Nucleus accumbens (tissue), 56 donors: ENCODE measurements around the gene WDR31.
A peak's percentile ranks its signal among the peaks of the same experiment; 100 is the strongest.

Source experiments
- DNase-seq, 56 donors: peaks; one replicate each; lab custom pipeline; 2025; lab: John Stamatoyannopoulos, UW

The WDR31 gene

GRCh38 chr9:113343732-113344231 lies 3.7 kb upstream of the WDR31 start:
- DNase-seq = peak in 55 of 56 donors; percentile 21 to 95 (median 83)

GRCh38 chr9:113341712-113342410 lies 1.8 kb upstream of the WDR31 start:
- DNase-seq = peak in 4 of 56 donors; percentile 3 to 23 (median 11)

GRCh38 chr9:113337714-113338113 lies 2.4 kb downstream of the WDR31 start:
- no peak for DNase-seq

- DNase-seq = no peak
Observed at GRCh38 chr9:113331780-113332179, 8.3 kb downstream of the WDR31 start.

DNA sequence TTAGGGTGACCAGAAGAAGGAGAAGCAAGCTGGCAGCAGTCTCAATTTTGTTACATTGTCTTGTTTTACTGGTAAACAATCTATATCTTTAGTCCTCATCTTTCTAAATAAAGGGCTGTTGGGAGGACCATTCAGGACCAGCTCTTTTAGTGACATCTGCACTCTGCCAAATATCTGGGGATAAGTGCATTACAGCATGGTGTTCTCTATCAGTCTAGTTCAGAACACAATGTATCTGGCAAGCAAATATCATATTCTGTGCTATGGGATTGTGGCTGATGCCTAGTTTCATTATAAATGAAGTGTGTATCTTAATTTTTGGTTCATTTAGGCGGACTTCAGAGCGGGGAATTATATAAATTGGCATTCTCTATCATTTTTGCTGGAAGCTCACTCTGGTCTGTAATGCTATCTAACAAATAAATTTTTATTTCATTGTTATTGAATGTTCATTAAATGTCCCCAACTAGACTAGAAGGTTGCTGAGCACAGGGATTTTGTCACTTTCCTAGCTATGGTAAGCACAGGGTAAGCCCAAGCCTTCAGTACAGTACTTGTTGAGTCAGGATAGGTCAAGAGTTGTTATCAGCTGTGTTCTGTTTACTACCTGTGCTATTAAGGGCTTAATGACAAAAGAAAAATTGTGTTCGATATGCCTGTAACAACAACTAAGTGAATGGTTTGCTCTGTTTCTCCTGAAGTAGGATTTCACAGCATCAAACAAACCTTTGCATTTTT lies 11.9 kb downstream of the WDR31 start:
- DNase-seq = no peak

DNA sequence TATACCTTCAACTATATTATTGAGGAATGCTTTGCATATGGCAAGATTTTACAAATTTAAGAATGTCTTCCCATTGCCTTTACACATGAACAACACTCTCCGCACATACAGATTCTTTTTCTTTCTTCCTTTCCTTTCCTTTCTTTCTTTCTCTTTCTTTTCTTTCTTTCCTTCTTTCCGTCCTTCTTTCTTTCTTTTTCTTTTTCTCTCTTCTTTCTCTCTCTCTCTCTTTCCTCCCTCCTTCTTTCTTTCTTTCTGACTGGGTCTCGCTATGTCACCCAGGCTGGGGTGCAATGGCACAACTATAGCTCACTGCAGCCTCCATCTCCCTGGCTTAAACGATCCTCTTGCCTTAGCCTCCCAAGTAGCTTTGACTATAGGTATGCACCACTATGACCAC lies 13.8 kb downstream of the WDR31 start:
- DNase-seq = no peak

GRCh38 chr9:113322671-113323070 lies 17.4 kb downstream of the WDR31 start:
- peak in 1 of 56 donors; percentile 18 for DNase-seq

- DNase-seq = no peak
Observed at GRCh38 chr9:113320051-113320450, 20.0 kb downstream of the WDR31 start.

GRCh38 chr9:113319054-113319453 lies 21.0 kb downstream of the WDR31 start:
- no peak for DNase-seq

DNA sequence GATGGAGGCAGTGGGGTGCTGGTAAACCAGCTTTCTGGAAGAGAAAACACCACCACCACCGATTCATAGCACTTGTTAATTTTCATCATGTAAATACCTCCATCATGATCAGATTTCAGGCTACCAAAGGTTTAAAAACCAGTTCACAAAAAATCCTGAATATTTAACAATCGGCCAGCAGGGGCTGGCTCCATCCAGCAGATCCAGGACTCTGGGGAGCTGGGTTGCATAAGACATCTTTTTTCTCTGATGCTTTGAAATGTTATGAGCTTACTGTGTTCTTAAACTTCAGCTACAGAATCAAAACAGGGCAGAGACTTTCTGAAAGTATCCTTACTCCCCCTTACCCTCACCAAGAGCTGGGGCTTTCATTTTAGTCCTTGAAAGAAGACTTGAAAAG lies 22.3 kb downstream of the WDR31 start:
- no peak for DNase-seq

- no peak for DNase-seq
Observed at GRCh38 chr9:113316030-113316429, 24.0 kb downstream of the WDR31 start.

DNA sequence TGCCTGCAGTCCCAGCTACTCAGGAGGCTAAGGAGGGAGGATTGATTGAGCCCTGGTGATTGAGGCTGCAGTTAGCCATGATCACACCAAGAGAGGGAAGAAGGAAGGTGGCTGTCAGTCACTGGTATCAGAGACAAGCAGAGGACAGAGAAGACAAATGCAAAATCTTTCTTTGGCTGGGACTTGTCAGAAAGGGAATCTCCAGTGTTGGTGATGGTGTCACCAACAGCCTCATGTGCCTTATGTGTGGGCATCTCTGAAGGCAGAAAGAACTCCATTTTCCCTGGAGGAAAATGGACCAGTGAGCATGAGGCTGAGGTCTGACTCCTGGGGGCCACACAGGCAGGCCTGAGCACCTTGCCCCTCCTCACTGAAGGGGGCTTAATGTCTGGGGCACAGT lies 24.8 kb downstream of the WDR31 start:
- DNase-seq = no peak

DNA sequence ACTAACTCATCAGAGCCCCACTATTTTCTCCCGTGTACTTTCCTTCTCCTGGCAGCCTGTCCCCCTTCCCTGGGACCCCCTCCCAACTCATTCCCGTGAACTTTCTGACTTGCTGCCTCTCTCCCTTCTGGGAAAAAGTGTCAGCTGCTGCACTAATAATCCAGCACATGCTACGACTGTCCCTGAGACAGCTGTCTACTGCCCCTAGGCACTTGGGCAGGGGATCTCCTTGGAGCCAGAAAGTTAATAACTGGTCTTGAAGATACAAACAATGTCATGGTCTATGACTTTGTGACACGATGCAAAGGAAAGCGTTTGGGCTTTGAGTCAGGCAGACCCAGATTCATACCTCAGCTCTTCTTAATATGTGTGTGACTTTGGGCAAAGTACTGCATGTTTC lies 26.8 kb downstream of the WDR31 start:
- no peak for DNase-seq

DNA sequence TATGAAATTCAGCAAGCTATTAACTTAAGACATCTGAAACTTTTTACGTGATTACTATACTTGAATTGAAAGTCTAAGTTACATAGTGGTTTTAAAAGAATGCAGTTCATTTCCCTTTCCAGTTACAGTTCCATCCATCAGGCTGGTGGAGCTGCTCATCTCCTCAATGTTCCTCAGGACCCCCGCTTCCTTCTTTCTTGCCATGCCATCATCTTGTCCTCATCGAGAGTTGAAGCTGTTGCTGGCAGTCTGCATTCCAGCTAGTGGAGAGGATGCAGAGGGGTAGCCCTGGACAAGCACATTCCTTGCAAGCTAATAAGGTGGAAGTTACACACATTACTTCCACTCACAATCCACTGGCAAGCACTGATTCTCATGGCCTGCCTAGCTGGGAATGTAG lies 28.1 kb downstream of the WDR31 start:
- DNase-seq = peak in 5 of 56 donors; percentile 1 to 20 (median 16)

GRCh38 chr9:113310538-113310937 lies 29.5 kb downstream of the WDR31 start:
- no peak for DNase-seq

DNA sequence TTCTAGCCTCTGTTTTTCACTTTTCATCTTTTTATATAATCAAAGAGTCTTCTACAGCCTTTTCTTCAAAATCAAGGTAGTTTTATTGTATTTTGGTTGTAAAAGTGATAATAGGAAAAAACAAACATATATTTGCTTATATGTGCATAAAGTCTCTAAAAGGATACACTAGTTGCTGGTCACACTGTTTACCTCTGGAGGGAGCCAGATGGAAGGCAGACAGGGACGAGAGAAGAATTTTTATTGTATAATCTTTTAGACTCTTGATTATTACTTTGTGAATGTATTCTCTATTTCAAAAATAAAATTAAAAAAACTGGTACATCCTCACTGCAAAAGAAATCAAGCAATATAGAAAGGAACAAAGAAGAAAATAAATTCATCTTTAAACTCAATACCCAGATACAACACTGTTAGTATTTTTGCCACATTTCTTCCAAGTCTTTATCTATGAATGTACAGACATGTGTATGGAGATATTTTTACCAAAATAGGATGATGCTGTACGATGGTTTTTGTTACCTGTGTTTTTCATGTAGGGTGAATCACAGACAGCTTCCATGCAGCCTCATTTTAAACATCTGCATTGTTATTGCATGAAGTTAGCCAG lies 30.8 kb downstream of the WDR31 start:
- peak in 11 of 56 donors; percentile 1 to 45 (median 14) for DNase-seq

- DNase-seq = no peak
Observed at GRCh38 chr9:113307396-113307975, 32.6 kb downstream of the WDR31 start.

- DNase-seq = no peak
Observed at GRCh38 chr9:113306566-113306965, 33.5 kb downstream of the WDR31 start.

DNA sequence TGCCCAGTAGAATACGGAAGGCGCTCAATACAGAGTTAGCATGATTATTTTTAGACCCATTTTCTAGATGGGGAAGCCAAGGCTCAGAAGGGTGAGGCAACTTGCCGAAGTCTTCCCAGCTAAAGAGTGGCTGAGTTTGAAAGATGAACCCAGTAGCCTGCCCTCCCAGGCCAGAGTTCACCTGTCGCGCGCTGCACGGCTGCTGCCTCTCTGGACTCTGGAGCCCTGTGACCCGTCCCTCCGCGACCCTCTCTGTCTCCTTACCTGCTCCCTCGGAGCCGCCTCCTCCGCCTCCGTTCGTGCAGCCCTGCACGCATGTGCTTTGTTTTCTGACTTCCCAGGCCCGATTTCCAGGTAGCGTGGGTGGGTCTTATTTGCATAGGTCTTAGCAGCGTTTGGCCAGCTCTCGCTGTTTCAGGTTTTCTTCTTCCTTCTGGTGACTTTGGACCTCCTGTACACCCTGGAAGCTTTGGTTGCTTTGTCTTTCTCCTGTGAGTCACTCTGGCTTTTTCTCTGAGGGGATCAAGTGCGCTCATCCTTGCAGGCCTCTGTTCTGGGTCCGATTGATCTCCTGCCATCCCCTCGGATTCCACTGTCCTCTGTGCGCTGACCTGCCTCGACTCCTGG lies 37.2 kb downstream of the WDR31 start, which contains the start of gene RNF183:
RNF183 (minus strand) TSS at position 585 of the 627 bp plus-strand sequence. CDS start 5,192 bp downstream, outside the sequence.
- no peak for DNase-seq

- DNase-seq = no peak
Observed at GRCh38 chr9:113301548-113301947, 38.5 kb downstream of the WDR31 start.
